Right lung (tissue), 5 donors: Measurements from ENCODE around the gene KRTCAP2. TPM values are rescaled to one million over a fixed set of nuclear protein-coding genes. Genes with fewer than 3 reads are reported as not detected.

ENCODE experiments used
- DNase-seq, 2 donors: peaks; one replicate each; pipeline ENCODE4 v3.0.0-alpha.2; 2013
- polyA plus RNA-seq, 5 donors: library from polyadenylated mRNA; unstranded; fragments of 120-200 nt; gene quantifications; one replicate each; pipeline versions ENCODE4 v1.2.1 to v1.2.3, GENCODE V29; 2013; ENCODE audit warnings: inconsistent platforms in 1 of 5, low replicate concordance in 1 of 5; ENCODE audit not compliant: insufficient read length in 5 of 5, insufficient read depth in 1 of 5

The KRTCAP2 gene
- polyA plus RNA-seq, 5 donors: 103 to 120 (median 117) TPM

DNA sequence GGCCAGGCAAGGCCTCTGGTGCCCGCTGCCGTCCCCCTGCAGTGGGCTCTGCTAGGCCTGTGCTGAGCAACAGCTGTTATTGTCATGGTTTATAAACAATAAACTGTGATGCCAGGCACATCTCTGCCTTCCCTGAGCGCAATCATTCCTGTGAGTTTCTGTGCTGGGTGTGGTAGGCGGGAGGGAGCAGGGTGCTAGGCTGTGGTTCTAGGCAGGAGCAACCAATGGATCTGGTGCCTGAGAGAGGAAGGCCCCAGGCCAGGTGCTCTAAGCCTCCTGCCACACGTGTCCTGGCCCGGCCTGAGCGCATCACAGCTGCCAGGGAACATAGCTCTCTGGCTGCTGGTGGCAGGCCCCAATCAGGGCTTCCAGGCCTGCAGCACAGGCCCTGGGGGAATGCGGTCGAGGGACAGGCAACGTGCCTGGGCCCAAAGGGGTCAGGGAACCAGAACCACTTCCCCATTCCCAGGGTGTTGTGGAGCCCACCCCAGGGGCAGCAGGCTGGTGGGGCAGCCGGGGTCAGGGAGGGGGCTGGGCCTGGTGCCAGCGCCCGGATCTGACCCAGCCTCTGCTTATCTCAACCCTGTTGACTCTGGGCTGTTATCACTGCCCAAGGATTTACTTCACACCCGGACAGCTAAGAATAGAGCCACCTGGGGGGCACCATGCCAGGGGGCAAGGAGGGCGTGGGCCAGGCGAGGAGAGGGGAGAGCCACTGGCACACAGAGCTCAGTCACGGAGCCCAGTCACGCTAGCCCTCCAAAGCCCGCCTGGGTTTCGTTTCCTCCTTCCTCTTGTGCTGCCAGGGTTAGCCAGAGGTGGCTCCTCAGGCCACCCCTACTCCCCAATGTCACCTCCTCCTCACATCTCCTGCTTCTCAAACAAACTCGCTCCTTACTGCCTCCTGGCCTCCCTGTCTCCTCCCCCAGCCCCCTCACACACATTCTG lies 12.0 kb upstream of the KRTCAP2 start:
- DNase-seq: no peak

DNA sequence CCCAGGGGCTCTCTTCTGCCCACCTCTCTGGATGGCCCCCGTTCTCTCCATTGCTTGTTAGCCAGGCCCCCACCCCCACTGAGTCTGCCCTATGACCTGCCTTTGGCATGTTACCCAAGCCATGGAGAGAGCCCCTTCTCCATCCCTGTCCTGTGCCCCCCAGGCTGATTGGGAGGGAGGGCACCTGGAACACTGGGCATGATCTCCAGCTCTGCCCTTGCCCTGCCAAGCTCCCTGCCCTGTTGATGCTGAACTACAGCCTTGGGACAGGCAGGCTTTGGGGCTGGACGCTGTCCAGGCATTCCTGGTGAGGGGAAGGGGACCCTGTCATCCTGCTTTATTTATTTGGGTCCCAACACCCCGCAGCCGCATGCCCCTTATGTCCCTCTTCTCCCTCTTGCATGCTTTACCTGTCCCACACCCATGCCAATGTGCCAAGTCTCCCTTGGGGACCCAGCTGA lies 11.3 kb upstream of the KRTCAP2 start:
- no peak for DNase-seq

DNA sequence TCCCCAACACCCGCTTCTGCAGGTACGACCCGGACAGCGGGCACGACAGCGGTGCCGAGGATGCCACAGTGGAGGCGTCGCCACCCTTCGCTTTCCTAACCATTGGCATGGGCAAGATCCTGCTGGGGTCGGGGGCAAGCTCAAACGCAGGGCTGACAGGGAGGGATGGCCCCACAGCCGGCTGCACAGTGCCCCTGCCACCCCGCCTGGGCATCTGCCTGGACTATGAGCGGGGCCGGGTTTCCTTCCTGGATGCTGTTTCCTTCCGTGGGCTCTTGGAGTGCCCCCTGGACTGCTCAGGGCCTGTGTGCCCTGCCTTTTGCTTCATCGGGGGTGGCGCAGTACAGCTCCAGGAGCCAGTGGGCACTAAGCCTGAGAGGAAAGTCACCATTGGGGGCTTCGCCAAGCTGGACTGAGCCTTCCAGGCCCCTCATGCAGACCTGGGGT lies 10.7 kb upstream of the KRTCAP2 start:
- DNase-seq: no peak

DNA sequence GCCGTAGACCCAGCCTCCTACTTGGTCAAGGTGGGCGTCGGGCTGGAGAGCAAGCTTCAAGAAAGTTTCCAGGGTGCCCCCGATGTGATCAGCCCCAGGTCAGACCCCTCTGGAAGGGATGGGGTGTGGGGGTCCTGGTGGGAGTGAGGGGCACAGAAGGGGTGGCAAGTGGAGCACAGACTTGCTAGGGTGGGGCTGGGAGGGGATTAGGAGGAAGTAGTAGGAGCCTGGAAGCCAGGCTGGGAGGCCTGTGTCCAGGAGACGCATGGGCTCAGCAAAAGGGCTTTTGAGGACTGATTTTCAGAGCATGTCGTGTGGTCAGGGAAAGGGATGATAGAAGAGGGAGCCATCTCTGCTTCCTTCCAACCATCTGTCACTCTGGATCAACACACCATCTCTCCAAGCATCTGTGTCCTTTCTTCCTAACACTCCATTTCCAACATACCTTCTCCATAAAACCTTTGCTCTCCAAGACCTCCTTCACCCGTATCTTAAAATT lies 9.0 kb upstream of the KRTCAP2 start:
- no peak for DNase-seq

DNA sequence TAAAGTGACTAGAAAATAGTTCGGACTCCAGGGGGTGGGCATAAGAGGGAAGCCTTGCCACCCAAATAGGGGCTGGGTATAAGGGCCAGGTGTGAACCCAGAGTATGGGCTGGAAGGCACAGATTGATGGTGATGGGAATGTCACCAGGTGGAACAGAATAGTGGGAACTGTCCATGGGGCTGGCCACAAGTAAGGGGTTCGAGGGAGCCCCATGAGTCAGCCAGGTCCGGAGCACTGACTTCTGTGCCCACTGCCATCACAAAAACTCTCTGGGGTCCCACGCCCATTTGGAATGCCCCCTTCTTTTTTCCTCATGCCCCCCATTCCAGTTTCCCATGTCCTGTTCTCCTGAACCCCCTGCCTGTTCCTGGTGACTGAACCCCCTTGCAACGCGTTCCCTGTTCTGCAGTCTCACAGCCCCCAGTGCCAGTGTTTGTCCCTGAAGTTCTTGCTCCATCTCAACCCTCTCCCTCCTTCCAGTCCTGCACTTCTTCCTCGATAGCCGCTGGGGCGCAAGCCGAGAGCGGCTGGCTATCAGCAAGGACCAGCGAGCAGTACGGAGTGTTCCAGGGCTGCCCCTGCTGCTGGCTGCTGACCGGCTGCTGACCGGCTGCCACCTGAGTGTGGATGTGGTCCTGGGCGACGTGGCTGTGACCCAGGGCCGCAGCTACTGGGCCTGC lies 8.4 kb upstream of the KRTCAP2 start:
- DNase-seq: no peak

DNA sequence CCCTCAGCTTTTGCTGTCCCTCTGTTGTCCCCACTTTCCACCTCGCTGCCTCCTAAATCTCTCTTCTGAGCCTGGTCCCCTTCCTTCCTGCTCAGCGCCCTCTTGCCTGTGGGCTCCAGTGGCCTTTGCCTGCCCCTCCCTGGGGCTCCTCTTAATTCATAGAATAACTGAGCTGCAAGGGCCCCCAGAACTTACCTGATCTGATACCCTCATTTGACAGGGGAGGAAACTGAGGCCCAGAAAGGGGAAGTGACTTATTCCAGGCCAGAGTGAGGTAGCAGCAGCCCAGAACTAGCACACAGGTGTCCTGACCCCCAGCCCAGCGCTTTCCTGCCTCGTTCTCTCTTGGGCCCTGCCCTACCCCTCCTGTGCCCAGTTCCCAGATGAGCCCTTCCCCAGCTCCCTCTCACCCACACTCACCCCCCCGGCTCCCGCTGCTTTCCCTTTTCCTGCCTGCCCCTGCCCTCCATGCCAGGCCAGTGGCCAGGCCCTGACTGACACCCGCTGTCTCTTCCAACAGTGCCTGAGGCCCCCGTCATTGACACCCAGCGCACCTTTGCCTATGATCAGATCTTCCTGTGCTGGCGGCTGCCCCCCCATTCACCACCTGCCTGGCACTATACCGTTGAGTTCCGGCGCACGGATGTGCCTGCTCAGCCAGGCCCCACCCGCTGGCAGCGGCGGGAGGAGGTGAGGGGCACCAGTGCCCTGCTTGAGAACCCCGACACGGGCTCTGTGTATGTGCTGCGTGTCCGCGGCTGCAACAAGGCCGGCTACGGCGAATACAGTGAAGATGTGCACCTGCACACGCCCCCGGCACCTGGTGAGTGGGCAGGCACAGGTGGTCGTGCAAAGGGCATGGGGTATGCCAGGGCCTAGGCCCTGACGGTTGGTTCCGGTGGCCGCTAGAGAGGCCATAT lies 6.3 kb upstream of the KRTCAP2 start:
- no peak for DNase-seq

DNA sequence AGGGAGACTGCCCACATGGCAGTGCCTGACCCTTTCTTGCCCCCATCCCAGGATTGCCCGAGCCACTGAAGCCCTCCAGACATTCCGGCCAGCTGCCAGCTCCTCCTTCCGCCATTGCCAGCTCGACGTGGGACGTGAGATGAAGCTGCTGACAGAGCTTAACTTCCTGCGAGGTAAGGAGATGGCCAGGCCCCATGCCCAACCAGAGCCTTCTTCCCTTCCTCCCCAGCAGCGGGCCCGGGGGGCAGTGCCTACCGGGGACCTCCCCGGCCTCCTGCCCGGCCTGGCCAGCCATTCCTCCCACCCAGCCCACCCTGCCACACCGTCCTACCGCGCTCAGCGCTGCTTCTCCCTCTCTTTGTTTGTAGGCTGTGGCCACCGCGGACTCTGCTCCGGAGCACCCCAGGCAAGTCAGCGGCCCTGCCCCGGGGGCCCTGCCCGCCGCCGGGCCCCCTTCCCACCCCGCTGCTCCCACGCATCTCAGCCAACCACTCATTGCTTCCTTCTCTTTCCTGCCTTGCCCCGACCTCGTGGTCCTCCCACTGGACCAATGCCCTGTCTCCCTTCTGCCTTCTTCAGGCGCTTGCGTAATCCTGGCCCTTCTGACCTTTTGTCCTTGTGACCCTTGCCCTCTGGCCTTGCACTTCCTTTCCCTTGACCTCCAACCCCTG lies 5.5 kb upstream of the KRTCAP2 start:
- no peak for DNase-seq

DNA sequence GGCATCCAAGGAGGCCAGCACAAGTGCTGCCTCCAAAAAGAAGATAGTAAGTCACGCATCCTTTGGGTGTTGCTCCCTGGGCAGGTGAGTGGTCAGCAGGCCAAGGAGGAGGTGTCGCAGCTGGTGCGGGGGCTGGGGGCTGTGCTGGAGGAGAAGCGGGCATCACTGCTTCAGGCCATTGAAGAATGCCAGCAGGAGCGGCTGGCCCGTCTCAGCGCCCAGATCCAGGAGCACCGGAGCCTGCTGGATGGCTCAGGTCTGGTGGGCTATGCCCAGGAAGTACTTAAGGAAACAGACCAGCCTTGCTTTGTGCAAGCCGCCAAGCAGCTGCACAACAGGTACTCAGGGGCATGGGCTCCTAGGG lies 4.8 kb upstream of the KRTCAP2 start:
- DNase-seq: no peak

DNA sequence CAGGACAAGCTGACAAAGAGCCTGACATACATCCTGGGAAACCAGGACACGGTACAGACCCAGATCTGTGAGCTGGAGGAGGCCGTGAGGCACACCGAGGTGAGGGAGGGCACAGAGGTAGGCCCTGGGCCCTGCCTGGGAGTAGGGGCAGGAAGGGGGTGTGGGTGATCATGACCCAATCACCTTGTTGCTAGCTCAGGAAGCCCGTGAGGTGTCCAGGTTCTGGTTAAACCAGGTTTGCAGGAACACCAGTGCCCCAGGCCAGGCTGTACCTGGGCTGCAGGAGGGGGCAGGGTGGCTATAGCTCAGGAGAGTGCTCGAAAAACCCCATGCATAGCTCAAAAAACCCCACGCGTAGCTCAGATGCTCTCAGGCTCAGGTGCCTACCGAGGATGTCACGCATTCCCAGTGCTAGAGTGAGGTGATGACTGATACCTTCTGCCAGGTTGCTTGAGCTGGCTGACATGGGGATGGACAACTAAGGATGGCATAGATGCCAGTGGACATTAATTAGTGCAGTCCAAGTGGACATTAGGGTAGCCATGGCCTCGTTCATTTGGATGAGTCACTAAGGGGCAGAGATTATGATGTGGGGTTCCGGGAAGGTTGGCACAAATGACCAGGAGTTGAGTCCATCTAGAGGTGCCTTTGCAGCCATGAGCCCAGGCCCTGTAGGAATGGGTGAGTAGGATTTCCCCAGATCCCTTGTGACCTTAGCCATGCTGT lies 4.3 kb upstream of the KRTCAP2 start:
- DNase-seq: no peak

DNA sequence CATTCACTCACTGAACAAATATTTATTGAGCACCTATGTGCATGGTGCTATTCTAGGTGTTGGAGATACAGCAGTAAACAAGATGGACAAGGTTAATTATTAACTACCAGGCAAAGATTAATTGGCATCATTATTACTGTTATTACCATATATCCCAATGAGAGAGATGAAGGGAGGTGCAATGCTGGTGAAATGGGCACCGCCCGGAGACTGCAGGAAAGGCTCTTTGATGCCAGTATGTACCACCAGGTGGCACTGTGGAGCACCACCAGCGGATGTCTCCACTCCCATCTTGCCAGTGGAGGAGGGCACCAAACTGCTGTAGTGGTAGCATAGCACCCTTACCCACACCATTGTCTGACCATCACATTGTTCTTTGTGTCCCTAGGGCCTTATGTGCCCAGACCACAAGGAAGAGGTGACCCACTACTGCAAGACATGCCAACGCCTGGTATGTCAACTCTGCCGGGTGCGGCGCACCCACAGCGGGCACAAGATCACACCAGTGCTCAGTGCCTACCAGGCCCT lies 3.5 kb upstream of the KRTCAP2 start:
- DNase-seq: peak in 1 of 2 donors; percentile 71

DNA sequence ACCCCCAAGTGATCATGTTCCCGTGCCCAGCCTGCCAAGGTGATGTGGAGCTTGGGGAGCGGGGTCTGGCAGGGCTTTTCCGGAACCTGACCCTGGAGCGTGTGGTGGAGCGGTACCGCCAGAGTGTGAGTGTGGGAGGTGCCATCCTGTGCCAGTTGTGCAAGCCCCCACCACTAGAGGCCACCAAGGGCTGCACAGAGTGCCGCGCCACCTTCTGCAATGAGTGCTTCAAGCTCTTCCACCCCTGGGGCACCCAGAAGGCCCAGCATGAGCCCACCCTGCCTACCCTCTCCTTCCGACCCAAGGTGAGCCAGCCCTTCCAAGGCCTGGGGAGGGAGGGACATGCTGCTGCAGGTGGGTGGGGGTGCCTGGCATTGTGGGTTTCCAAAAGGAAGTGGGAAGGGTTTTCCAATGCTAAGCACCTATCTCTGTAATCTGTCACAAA lies 2.8 kb upstream of the KRTCAP2 start:
- DNase-seq: no peak

DNA sequence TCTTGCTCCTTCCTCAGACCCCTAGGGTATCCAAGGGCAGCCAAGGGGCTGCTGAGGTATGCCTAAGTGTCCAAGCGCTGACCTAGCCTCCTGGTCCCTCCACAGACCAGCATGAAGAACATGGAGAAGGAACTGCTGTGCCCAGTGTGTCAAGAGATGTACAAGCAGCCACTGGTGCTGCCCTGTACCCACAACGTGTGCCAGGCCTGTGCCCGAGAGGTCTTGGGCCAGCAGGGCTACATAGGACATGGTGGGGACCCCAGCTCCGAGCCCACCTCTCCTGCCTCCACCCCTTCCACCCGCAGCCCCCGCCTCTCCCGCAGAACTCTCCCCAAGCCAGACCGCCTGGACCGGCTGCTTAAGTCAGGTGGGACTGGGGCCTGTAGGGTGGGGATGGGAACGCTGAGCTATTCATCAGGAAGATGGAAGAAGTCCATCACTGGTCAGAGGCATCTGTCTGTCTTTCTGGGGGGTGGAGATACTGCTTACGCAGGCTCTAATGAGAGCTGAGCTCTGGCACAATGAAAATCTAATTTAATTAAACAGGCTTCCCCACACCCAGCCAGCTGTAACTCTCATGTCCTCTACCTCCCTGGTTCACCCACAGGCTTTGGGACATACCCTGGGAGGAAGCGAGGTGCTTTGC lies 2.3 kb upstream of the KRTCAP2 start:
- DNase-seq: no peak

DNA sequence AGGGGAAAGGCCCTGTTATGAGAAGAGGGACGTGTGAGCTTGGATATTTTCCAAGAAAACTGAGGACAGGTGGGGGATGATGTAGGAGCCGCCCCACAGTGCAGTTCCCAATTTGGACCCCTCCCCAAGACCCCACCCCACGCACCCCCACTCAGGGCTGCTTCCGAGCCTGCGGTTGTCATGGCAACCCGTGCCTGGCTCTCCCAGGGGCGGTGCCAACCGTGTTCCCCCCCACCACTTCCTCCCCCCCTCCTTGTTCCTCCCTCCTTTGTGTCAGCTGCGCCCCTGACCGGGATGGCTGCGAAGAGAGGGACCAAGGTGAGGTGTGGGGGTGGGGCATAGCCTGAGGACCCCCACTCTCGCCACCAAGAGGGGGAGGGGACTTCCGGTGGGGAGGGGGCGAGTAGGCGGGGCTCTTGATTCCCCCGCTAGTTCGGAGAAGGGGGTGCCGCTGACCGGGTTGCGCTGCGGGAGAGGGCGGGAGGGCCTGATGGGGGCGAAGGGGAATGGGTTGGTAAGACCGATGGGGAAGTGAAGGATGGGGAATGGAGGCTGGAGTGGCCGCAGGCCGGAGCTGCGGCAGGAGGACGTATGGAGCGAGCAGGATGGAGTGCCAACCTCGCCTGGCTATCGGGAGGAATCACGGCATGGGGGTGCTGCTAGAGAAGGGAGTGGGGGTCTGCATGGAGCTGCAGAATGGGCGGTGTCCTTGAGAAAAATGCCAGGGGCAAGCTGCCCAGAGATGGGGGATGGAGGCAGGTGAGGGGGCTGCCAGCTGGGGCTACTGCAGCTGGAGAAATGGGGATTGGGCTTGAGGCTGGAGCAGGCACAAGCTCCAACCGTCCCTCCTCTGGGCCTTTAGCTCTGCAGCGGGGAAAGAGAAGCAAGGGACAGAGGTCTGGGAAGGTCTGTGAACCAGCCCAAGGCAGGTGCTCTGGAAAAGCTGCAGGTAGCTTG lies 1.5 kb upstream of the KRTCAP2 start:
- no peak for DNase-seq

DNA sequence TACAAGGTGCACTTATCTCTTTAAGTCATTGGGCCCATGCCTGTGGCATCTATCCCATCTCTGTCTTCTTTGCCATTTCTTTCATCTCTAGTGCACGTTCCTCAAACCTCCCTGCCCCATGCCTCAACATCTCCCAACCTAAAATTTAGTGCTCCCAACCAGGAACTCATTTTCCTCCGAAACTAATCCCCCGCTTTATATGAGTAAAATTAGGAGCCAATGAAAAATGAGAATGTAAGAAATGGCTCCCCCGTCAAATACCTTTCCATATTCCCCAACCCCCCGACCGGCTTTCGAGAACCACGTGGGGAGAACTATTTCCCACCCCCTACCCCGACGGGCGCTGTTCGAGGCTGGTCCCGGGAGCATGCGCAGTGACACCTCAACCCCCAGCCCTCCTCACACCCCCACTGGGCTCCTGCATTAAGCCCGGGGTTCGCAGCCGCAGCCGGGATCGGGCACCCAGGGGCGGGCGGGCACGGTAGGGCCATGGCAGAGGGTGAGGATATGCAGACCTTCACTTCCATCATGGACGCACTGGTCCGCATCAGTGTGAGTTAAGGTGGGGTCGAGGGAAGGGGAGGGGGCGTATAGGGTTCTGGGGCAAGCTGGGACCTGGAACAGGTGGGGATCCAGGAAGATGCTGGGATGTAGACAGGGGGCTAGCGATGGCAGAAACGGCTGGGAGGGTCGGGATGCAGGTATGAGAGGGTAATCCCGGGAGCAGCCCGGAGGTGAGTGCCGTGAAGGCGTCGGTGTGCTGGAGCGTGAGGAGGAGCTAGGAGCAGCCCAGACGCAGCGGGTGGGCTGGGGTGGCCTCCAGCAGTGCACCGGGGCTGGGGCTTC lies 597 bp upstream of the KRTCAP2 start, which contains the start of gene TRIM46:
Gene TRIM46, plus strand, starts transcription at position 372 of the 846 bp plus-strand sequence. Its CDS starts 118 bp downstream, at position 490.
- no peak for DNase-seq

DNA sequence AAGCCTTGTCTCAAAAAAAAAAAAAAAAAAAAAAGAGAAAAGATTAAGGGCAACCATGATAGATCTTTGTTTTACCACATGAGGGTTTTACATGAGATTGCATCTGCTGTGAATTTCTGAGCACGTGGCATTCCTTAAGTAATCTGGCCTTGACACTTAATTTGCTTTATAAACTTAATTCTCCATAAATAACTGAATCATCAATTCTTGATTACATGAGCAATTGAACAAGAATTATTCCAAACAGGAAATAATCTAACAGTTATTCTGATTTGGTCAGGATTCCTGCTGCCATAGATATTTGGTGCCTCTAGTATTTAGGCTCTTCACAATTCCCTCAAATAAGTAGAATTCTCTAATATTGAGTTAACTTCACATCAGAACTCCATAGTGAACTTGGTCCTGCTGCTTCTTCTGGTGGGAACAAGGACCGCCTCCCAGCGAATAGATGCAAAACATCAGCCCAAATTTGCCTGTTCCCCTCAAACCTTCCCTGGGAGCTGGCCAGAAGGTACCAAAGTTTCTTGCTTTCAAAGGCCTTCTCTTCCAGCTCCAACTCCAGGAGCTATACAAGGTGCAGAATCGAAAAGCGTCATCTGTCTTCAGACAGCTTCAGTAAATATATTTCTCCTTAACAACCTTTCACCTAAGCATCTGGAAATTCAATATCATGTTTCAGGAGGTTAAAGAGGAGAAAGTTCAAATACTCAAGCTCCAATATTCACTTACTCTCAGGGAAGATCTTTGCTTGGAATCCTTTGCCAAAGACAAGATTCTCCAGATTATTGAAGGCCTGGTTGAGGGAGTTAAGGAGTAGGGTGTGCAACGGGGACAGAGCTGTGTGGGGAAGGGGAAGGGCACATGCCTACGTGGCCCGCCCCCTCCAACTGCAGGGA lies 1.0 kb downstream of the KRTCAP2 start:
- DNase-seq: no peak

DNA sequence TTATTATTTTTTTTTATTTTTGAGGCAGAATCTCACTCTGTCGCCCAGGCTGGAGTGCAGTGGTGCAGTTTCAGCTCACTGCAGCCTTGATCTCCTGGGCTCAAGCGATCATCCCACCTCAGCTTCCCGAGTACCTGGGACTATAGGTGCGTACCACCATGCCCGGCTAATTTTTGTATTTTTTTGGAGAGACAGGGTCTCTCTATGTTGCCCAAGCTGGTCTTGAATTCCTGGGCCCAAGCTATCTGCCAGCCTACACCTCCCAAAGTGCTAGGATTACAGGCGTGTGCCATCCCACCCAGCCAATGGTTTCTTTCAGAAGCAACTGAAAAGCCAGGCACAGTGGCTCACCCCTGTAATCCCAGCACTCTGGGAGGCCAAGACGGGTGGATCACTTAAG lies 2.3 kb downstream of the KRTCAP2 start:
- no peak for DNase-seq
